Mesenchymal stem cell (in vitro differentiated cells and primary cell): ENCODE results near the gene RAB11B.
A peak's percentile ranks its signal among the peaks of the same experiment; 100 is the strongest.

Experiments used
- DNase-seq: peaks from one replicate; pipeline ENCODE4 v3.0.0-alpha.2; 2013
- H2AFZ ChIP-seq: one replicate; pipeline ENCODE4 v1.6.1; 2013; ENCODE audit warnings: low read depth, mild to moderate bottlenecking, control low read depth, inconsistent platforms, low read length, moderate library complexity
- H2AK5ac ChIP-seq: 2 replicates; pipeline ENCODE4 v1.6.1; 2013; ENCODE audit warnings: low read length, moderate library complexity, mild to moderate bottlenecking, inconsistent platforms; ENCODE audit not compliant: severe bottlenecking
- H2BK120ac ChIP-seq: one replicate; pipeline ENCODE4 v1.6.1; 2013; ENCODE audit warnings: low read depth, mild to moderate bottlenecking, inconsistent platforms, low read length, moderate library complexity
- H2BK12ac ChIP-seq, 2 experiments: one replicate each; pipeline ENCODE4 v1.6.1; 2013; ENCODE audit warnings: inconsistent platforms in 2 of 2, low read length in 2 of 2, mild to moderate bottlenecking in 2 of 2, moderate library complexity in 2 of 2, control low read depth in 1 of 2
- H2BK15ac ChIP-seq: one replicate; pipeline ENCODE4 v1.6.1; 2013; ENCODE audit warnings: mild to moderate bottlenecking, low read depth, inconsistent platforms; ENCODE audit not compliant: poor library complexity, severe bottlenecking
- H2BK5ac ChIP-seq: 2 replicates; pipeline ENCODE4 v1.6.1; 2013; ENCODE audit warnings: low read depth, mild to moderate bottlenecking, low read length, control low read depth, inconsistent platforms; ENCODE audit not compliant: poor library complexity, severe bottlenecking
- H3K14ac ChIP-seq, 2 experiments: one replicate each; pipeline ENCODE4 v1.6.1; 2013; ENCODE audit warnings: inconsistent platforms in 2 of 2, low read length in 2 of 2, control low read depth in 1 of 2, mild to moderate bottlenecking in 1 of 2, moderate library complexity in 1 of 2
- H3K18ac ChIP-seq, 2 experiments: one replicate each; pipeline ENCODE4 v1.6.1; 2013; ENCODE audit warnings: inconsistent platforms in 2 of 2, low read length in 2 of 2, control low read depth in 1 of 2, low read depth in 1 of 2, mild to moderate bottlenecking in 1 of 2
- H3K23ac ChIP-seq, 2 experiments: one replicate each; pipeline ENCODE4 v1.6.1; 2013; ENCODE audit warnings: inconsistent platforms in 2 of 2, low read length in 2 of 2, mild to moderate bottlenecking in 2 of 2, moderate library complexity in 2 of 2, control low read depth in 1 of 2
- H3K27ac ChIP-seq: 2 replicates; pipeline ENCODE4 v1.5.1; 2013; ENCODE audit warnings: mild to moderate bottlenecking, moderate library complexity, low read length, control low read depth, inconsistent platforms; ENCODE audit not compliant: poor library complexity, severe bottlenecking
- H3K27me3 ChIP-seq, 2 experiments: 2 replicates each; pipeline versions ENCODE4 v1.6.1 to v1.7.0; 2013; ENCODE audit warnings: low read length in 2 of 2, mild to moderate bottlenecking in 2 of 2, moderate library complexity in 2 of 2, control low read depth in 1 of 2, inconsistent platforms in 1 of 2; ENCODE audit not compliant: control insufficient read depth in 1 of 2, insufficient read depth in 1 of 2
- H3K36me3 ChIP-seq, 2 experiments: 2 replicates each; pipeline versions ENCODE4 v1.6.1 to v1.7.0; 2013; ENCODE audit warnings: low read length in 2 of 2, control low read depth in 1 of 2, inconsistent platforms in 1 of 2, low read depth in 1 of 2, mild to moderate bottlenecking in 1 of 2; ENCODE audit not compliant: insufficient read depth in 2 of 2, control insufficient read depth in 1 of 2
- H3K4ac ChIP-seq, 2 experiments: one replicate each; pipeline ENCODE4 v1.6.1; 2013; ENCODE audit warnings: inconsistent platforms in 2 of 2, low read length in 2 of 2, mild to moderate bottlenecking in 2 of 2, moderate library complexity in 2 of 2, control low read depth in 1 of 2, low read depth in 1 of 2
- H3K4me1 ChIP-seq: 2 replicates; pipeline ENCODE4 v1.6.1; 2013; ENCODE audit warnings: low read depth, low read length, control low read depth; ENCODE audit not compliant: control insufficient read depth, insufficient read depth
- H3K4me2 ChIP-seq: 2 replicates; pipeline ENCODE4 v1.6.1; 2013; ENCODE audit warnings: low read length, mild to moderate bottlenecking, inconsistent platforms; ENCODE audit not compliant: poor library complexity, severe bottlenecking
- H3K4me3 ChIP-seq, 2 experiments: 2 replicates each; pipeline versions ENCODE4 v1.5.1 to v1.7.0; 2013; ENCODE audit warnings: low read length in 2 of 2, mild to moderate bottlenecking in 2 of 2, control low read depth in 1 of 2, low read depth in 1 of 2; ENCODE audit not compliant: insufficient read depth in 1 of 2
- H3K79me1 ChIP-seq: replicated peaks from 2 replicates; pipeline ENCODE4 v1.6.1; 2013; ENCODE audit warnings: mild to moderate bottlenecking, control low read depth, low read length, inconsistent platforms; ENCODE audit not compliant: poor library complexity, severe bottlenecking
- H3K9ac ChIP-seq: 2 replicates; pipeline ENCODE4 v1.7.0; 2013; ENCODE audit warnings: mild to moderate bottlenecking, low read length, moderate library complexity
- H3K9me3 ChIP-seq: 2 replicates; pipeline ENCODE4 v1.7.0; 2013; ENCODE audit warnings: mild to moderate bottlenecking, low read length; ENCODE audit not compliant: control insufficient read depth
- H4K8ac ChIP-seq: one replicate; pipeline ENCODE4 v1.6.1; 2013; ENCODE audit warnings: inconsistent platforms, mild to moderate bottlenecking, low read length, moderate library complexity
- H4K91ac ChIP-seq: one replicate; pipeline ENCODE4 v1.6.1; 2013; ENCODE audit warnings: mild to moderate bottlenecking, low read length, inconsistent platforms
- WGBS: methylation state at CpG from one replicate; pipeline ENCODE4 v1.1.7; 2013; ENCODE audit warnings: mixed read lengths; 5-methylcytosine and 5-hydroxymethylcytosine counted together

The RAB11B gene

GRCh38 chr19:8392017-8392591 is 1.9 kb downstream of the RAB11B start:
- Histone ChIP-seq H3K14ac (no peak overlapping the region), H2BK120ac (no peak overlapping the region), H2AFZ (no peak overlapping the region), H3K4me1 (peaks cover 46% of the 10 kb centered on the region), H3K4me3 (peak overlapping the region in 1 of 2 experiments; percentile 68), H3K27me3 (no peaks in the 10 kb centered on the region), H3K9me3 (no peaks in the 10 kb centered on the region), H3K36me3 (peaks cover under 1 to 28% of the 10 kb centered on the region in 2 experiments), H4K8ac (peak overlapping the region; percentile 30), H2BK5ac (no peak overlapping the region), H4K91ac (no peak overlapping the region), H3K4ac (no peak overlapping the region), H2AK5ac (no peak overlapping the region), H3K18ac (peak overlapping the region in 1 of 2 experiments; percentile 30), H3K4me2 (peak overlapping the region; percentile 39), H3K9ac (peak overlapping the region; percentile 47), H2BK12ac (peak overlapping the region; percentile 38 to 40), H3K23ac (peak overlapping the region in 1 of 2 experiments; percentile 24), H3K27ac (peak overlapping the region; percentile 0), H3K79me1 (peaks cover 8% of the 10 kb centered on the region), H2BK15ac (no peak overlapping the region)
- WGBS = 79% methylated on average over 11 of the region's 11 CpGs
- peak; percentile 63 for DNase-seq

GRCh38 chr19:8393192-8393870 is 3.2 kb downstream of the RAB11B start:
- H3K79me1 ChIP-seq = peaks cover 10% of the 10 kb centered on the region
- H3K27ac ChIP-seq = no peak overlapping the region
- H2BK12ac ChIP-seq = peak overlapping the region in 1 of 2 experiments; percentile 11
- H2BK5ac ChIP-seq = no peak overlapping the region
- peak overlapping the region in 1 of 2 experiments; percentile 20 for H3K4ac ChIP-seq
- peak overlapping the region in 1 of 2 experiments; percentile 18 for H3K18ac ChIP-seq
- no peak overlapping the region for H3K4me2 ChIP-seq
- peak overlapping the region; percentile 81 for H2AK5ac ChIP-seq
- no peak overlapping the region for H2AFZ ChIP-seq
- no peaks in the 10 kb centered on the region for H3K27me3 ChIP-seq
- no peak for DNase-seq
- H3K36me3 ChIP-seq = peaks cover 0 to 33% of the 10 kb centered on the region in 2 experiments
- H3K14ac ChIP-seq = no peak overlapping the region
- peak overlapping the region; percentile 4 for H4K91ac ChIP-seq
- no peak overlapping the region for H2BK15ac ChIP-seq
- H3K23ac ChIP-seq = peak overlapping the region in 1 of 2 experiments; percentile 67
- H3K4me3 ChIP-seq = no peak overlapping the region
- no peak overlapping the region for H2BK120ac ChIP-seq
- H4K8ac ChIP-seq = no peak overlapping the region
- no peak overlapping the region for H3K9ac ChIP-seq
- no peaks in the 10 kb centered on the region for H3K9me3 ChIP-seq
- peaks cover 58% of the 10 kb centered on the region for H3K4me1 ChIP-seq
- WGBS = 84% methylated on average over 8 of the region's 8 CpGs

- WGBS = 98% methylated on average over 8 of the region's 8 CpGs
- H3K4me2 ChIP-seq = no peak overlapping the region
- H3K79me1 ChIP-seq = peaks cover 10% of the 10 kb centered on the region
- no peak overlapping the region for H3K14ac ChIP-seq
- H2BK5ac ChIP-seq = no peak overlapping the region
- H3K23ac ChIP-seq = no peak overlapping the region
- H3K4me1 ChIP-seq = peaks cover 62% of the 10 kb centered on the region
- H2BK12ac ChIP-seq = peak overlapping the region in 1 of 2 experiments; percentile 28
- no peak overlapping the region for H2AFZ ChIP-seq
- no peak overlapping the region for H2BK120ac ChIP-seq
- H3K27me3 ChIP-seq = no peaks in the 10 kb centered on the region
- H2AK5ac ChIP-seq = no peak overlapping the region
- H2BK15ac ChIP-seq = no peak overlapping the region
- H3K36me3 ChIP-seq = peaks cover 0 to 37% of the 10 kb centered on the region in 2 experiments
- H3K4ac ChIP-seq = peak overlapping the region in 1 of 2 experiments; percentile 0
- no peak overlapping the region for H3K4me3 ChIP-seq
- H3K9ac ChIP-seq = no peak overlapping the region
- H4K8ac ChIP-seq = no peak overlapping the region
- H3K27ac ChIP-seq = no peak overlapping the region
- H3K18ac ChIP-seq = no peak overlapping the region
- no peaks in the 10 kb centered on the region for H3K9me3 ChIP-seq
- H4K91ac ChIP-seq = no peak overlapping the region
- no peak for DNase-seq
Observed at GRCh38 chr19:8393871-8394250, 3.7 kb downstream of the RAB11B start.

GRCh38 chr19:8395621-8396082 is 5.5 kb downstream of the RAB11B start:
- Histone ChIP-seq H2BK5ac (no peak overlapping the region), H4K8ac (no peak overlapping the region), H2AFZ (no peak overlapping the region), H3K9ac (no peak overlapping the region), H3K18ac (peak overlapping the region in 1 of 2 experiments; percentile 49), H3K14ac (no peak overlapping the region), H3K4me2 (no peak overlapping the region), H3K4me3 (no peak overlapping the region), H3K27me3 (no peaks in the 10 kb centered on the region), H3K27ac (no peak overlapping the region), H3K4me1 (peaks cover 62% of the 10 kb centered on the region), H3K9me3 (no peaks in the 10 kb centered on the region), H2BK15ac (no peak overlapping the region), H3K23ac (no peak overlapping the region), H3K79me1 (peaks cover 17% of the 10 kb centered on the region), H2AK5ac (peak overlapping the region; percentile 29), H4K91ac (peak overlapping the region; percentile 64), H2BK12ac (peak overlapping the region in 1 of 2 experiments; percentile 88), H2BK120ac (no peak overlapping the region), H3K36me3 (peaks cover 12 to 51% of the 10 kb centered on the region in 2 experiments), H3K4ac (no peak overlapping the region)
- DNase-seq = no peak
- WGBS = 84% methylated on average over 14 of the region's 14 CpGs
